Activated T-cell treated with anti-CD3 and anti-CD28 coated beads, Interleukin-2, amount 50 U/mL, for 1 hour (primary cell): ENCODE data around the gene NDE1.

ENCODE experiments used
- DNase-seq: peaks from one replicate; pipeline ENCODE4 v3.0.0-alpha.2; 2020

The NDE1 gene

GRCh38 chr16:15772579-15773293 lies 122.7 kb downstream of the NDE1 start:
- DNase-seq, result no peak

GRCh38 chr16:15773968-15774367 lies 123.9 kb downstream of the NDE1 start:
- no peak for DNase-seq

- no peak for DNase-seq
These were observed 125.2 kb downstream of the NDE1 start for GRCh38 chr16:15775209-15775608.

GRCh38 chr16:15775663-15776304 lies 125.7 kb downstream of the NDE1 start:
- DNase-seq, result no peak
